CMK (cell line): ENCODE results near the gene ACTN4.

ENCODE experiments used
- DNase-seq: peaks from one replicate; pipeline ENCODE4 v3.0.0-alpha.2; 2010; ENCODE audit warnings: low read depth

The ACTN4 gene

GRCh38 chr19:38635483-38636399 is 11.7 kb upstream of the ACTN4 start:
- no peak for DNase-seq

GRCh38 chr19:38638461-38638860 is 9.0 kb upstream of the ACTN4 start:
- DNase-seq, result no peak

- no peak for DNase-seq
Observed at GRCh38 chr19:38639679-38640078, 7.8 kb upstream of the ACTN4 start.

GRCh38 chr19:38640368-38640767 is 7.1 kb upstream of the ACTN4 start:
- no peak for DNase-seq

- no peak for DNase-seq
Observed at GRCh38 chr19:38642176-38642575, 5.3 kb upstream of the ACTN4 start.

GRCh38 chr19:38644719-38645118 is 2.7 kb upstream of the ACTN4 start:
- DNase-seq, result no peak

GRCh38 chr19:38647966-38648768 is 718 bp downstream of the ACTN4 start:
- no peak for DNase-seq

GRCh38 chr19:38648769-38649304 is 1.4 kb downstream of the ACTN4 start:
- no peak for DNase-seq

GRCh38 chr19:38649305-38650171 is 2.1 kb downstream of the ACTN4 start:
- DNase-seq, result no peak

GRCh38 chr19:38650172-38650775 is 2.8 kb downstream of the ACTN4 start:
- DNase-seq, result no peak

- DNase-seq, result no peak
Observed at GRCh38 chr19:38650911-38651584, 3.6 kb downstream of the ACTN4 start.

- no peak for DNase-seq
Observed at GRCh38 chr19:38653028-38653571, 5.7 kb downstream of the ACTN4 start.

- DNase-seq, result no peak
Observed at GRCh38 chr19:38654628-38655055, 7.2 kb downstream of the ACTN4 start.

- DNase-seq, result no peak
Observed at GRCh38 chr19:38655148-38655824, 7.8 kb downstream of the ACTN4 start.

GRCh38 chr19:38656171-38656981 is 8.9 kb downstream of the ACTN4 start:
- no peak for DNase-seq

GRCh38 chr19:38657633-38658222 is 10.3 kb downstream of the ACTN4 start:
- DNase-seq, result no peak

- no peak for DNase-seq
Observed at GRCh38 chr19:38658462-38659306, 11.2 kb downstream of the ACTN4 start.

- no peak for DNase-seq
Observed at GRCh38 chr19:38660724-38661123, 13.3 kb downstream of the ACTN4 start.
